Sigmoid colon (tissue), 3 donors: ENCODE measurements around the gene BCAR3.

Experiments
- POLR2A ChIP-seq, 2 donors: fragments of 450-650 bp; IDR thresholded peaks; one replicate each; pipeline ENCODE4 v1.6.1; 2016; ENCODE audit warnings: antibody characterized with exemption in 2 of 2, mild to moderate bottlenecking in 2 of 2, moderate library complexity in 2 of 2
- TF ChIP-seq, protein P1 (sequence below), 4 experiments: fragments of 450-650 bp in 3 of 4; fragments of 200-600 bp in 1 of 4; IDR thresholded peaks; one replicate each; pipeline ENCODE4 v1.5.1; 2016 to 2019; ENCODE audit warnings: antibody characterized with exemption in 4 of 4, mild to moderate bottlenecking in 3 of 4, moderate library complexity in 2 of 4

GRCh38 chr1:93592551-93592949 is 89.1 kb downstream of the BCAR3 start:
- TF ChIP-seq, protein P1, sequence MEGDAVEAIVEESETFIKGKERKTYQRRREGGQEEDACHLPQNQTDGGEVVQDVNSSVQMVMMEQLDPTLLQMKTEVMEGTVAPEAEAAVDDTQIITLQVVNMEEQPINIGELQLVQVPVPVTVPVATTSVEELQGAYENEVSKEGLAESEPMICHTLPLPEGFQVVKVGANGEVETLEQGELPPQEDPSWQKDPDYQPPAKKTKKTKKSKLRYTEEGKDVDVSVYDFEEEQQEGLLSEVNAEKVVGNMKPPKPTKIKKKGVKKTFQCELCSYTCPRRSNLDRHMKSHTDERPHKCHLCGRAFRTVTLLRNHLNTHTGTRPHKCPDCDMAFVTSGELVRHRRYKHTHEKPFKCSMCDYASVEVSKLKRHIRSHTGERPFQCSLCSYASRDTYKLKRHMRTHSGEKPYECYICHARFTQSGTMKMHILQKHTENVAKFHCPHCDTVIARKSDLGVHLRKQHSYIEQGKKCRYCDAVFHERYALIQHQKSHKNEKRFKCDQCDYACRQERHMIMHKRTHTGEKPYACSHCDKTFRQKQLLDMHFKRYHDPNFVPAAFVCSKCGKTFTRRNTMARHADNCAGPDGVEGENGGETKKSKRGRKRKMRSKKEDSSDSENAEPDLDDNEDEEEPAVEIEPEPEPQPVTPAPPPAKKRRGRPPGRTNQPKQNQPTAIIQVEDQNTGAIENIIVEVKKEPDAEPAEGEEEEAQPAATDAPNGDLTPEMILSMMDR (IDR thresholded peaks at IDR 0.05), result no peak
- no peak for TF ChIP-seq POLR2A (IDR thresholded peaks at IDR 0.05)
